Fibroblast of the aortic adventitia (primary cell): Measurements from ENCODE around the gene DNMT3L. TPM values are rescaled to one million over a fixed set of nuclear protein-coding genes. Genes with fewer than 3 reads are reported as not detected.

ENCODE experiments used
- DNase-seq: peaks from one replicate; pipeline ENCODE4 v3.0.0-alpha.2; 2010; ENCODE audit warnings: low read depth
- H3K4me3 ChIP-seq: 2 replicates; pipeline ENCODE4 v1.5.1; 2011; ENCODE audit warnings: low read depth, mild to moderate bottlenecking, control low read depth, low read length, moderate library complexity
- CTCF ChIP-seq: IDR thresholded peaks from 2 replicates; pipeline ENCODE4 v1.5.1; 2011; ENCODE audit warnings: mild to moderate bottlenecking, low read length, control low read depth, inconsistent platforms; ENCODE audit not compliant: insufficient read depth
- total RNA-seq: library from RNA; depleted of rRNA; stranded (reverse); fragments of >200 nt; gene quantifications from 2 replicates; pipeline ENCODE4 v1.2.3, GENCODE V29; 2012; ENCODE audit warnings: low replicate concordance

DNMT3L gene
- total RNA-seq, 1 donor = not detected

GRCh38 chr21:44273046-44273445, 11.3 kb upstream of the DNMT3L start:
- no peak for DNase-seq
- no peak for TF ChIP-seq CTCF
- no peak overlapping the region for H3K4me3 ChIP-seq

GRCh38 chr21:44272284-44272858, 10.7 kb upstream of the DNMT3L start:
- no peak overlapping the region for H3K4me3 ChIP-seq
- TF ChIP-seq CTCF = no peak
- DNase-seq = no peak

DNA sequence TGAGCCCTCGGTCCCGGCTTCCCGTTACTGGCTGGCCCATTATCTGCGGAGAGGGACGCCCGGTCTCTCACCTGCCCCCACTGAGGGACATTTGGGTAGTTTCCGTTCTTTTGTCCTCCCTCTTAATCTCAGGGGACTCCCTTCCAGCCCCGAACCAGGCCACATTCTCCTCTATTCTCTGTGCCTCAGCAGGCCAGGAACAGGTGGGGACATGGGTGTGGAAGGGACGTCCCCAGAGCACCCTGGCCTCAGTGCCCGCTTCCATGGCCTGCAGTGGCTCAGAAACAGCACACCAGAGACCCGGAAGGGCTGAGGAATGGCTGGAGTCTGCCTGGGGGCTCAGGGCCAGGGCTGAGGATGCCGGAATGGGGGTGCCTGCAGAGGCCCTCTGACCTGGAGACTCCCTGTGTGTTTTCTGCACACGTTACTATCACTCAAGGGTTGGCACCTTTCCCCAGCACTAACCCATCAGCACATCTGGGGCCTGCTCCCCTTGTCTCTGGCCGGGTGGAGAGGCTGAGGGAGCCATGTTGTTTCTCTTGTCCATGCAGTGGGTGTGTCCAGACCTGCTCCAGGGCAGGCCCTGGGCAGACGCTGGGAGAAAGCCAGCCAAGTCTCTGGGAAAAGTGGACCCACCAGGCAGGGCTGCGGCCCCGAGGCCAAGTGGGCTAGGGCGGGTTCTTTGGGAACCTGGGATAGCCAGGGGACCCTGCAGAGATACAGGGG, 10.0 kb upstream of the DNMT3L start:
- DNase-seq = no peak
- H3K4me3 ChIP-seq = no peak overlapping the region
- TF ChIP-seq CTCF = no peak

GRCh38 chr21:44269090-44269489, 7.4 kb upstream of the DNMT3L start:
- no peak for DNase-seq
- TF ChIP-seq CTCF = no peak

DNA sequence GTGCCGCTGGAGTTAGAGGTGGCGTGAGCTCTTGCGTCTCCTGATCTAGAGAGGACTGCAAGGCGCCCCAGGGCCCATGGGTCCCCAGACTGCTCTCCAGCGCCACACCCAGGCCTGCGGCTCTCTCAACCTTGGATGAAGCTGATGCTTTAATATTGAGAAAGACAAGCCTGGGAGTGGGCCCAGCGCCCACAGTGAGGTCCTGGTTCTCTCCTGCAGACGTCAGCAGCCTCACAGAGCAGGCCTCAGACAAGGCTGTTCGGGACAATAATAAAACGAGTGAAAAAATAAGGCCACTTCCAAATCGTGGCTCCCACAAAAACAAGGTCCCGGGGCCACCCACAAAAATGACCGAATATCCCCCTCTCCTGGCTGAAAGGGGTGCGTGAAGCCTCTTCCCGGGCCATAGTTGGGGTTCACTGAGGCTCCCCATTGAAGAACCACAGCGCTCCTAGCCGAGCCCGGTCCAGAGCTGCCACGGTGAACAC, 6.0 kb upstream of the DNMT3L start:
- no peak for DNase-seq
- TF ChIP-seq CTCF = no peak
- H3K4me3 ChIP-seq = no peak overlapping the region

More at GRCh38 chr21:44269090-44269489, 7.4 kb upstream of the DNMT3L start:
- no peak overlapping the region for H3K4me3 ChIP-seq

- H3K4me3 ChIP-seq = no peak overlapping the region
- no peak for TF ChIP-seq CTCF
- DNase-seq = no peak
Observed at GRCh38 chr21:44265734-44266270, 4.1 kb upstream of the DNMT3L start.
